RCC 7860 (cell line): ENCODE results near the gene SCARF2.
"Not testable (repeated sequence)": the region's sequence is repeated elsewhere in the genome, so short reads cannot be mapped to it uniquely, and the experiment has no call there.

Experiments used
- DNase-seq: peaks from one replicate; pipeline ENCODE4 v3.0.0-alpha.2; 2015; ENCODE audit warnings: low spot score
- FAIRE-seq: peaks from 2 replicates; lab custom pipeline; 2012; peaks lifted over from hg19 to GRCh38; lab: Jason Lieb, UNC

The SCARF2 gene

DNA sequence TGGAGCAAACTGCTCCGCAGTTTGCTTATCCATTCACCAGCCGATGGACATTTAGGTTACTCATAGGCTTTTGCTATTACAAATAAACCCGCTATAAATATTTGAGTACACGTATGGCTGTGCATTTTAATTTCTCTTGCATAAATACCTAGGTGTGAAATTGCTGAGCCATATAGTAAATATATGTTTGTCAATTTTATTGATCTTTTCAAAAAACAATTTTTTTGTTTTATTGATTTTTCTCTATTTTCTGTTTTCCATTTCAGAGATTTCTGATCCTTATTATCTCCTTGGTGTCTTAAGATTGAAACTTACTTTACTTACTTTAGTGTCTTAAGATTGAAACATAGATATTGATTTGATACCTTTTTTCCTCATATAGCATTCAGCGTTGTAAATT lies 39.2 kb downstream of the SCARF2 start:
- DNase-seq = no peak
- FAIRE-seq = no peak

DNA sequence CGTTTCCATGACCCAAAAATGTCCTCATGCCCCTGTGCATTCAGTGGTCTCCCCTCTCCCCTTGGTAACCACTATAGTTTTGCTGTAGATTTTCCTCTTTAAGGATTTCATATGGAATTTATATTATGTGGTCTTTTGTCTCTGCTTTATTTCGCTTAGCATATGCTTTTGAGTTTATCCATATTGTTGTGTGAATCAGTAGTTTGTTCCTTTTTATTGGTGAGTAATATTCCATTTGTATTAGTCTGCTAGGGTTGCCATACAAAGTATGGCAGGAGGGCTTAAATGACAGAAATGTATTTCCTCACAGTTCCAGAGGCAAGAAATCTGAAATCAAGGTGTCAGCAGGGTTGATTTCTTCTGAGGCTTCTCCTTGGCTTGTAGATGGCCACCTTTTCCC lies 40.1 kb downstream of the SCARF2 start:
- FAIRE-seq = no peak
- DNase-seq = no peak

DNA sequence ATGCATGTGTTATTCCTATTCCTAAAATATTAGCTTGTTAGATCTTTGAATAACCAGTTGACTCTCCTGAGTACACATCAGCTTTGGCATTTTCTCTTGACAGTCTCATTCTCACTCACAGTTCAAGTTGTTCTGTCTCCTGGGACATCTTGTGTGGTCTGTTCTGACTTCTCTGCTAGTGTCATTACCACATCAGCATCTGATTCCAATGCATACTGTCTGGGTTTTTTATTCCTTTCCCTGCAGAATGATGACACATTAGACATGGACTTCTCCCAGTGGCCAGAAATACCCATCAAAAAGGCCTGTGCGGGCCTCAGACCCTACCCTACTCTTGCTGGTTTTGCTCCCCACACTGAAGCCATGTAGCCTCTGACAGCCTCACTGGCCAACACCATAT lies 41.0 kb downstream of the SCARF2 start:
- DNase-seq = no peak
- no peak for FAIRE-seq

DNA sequence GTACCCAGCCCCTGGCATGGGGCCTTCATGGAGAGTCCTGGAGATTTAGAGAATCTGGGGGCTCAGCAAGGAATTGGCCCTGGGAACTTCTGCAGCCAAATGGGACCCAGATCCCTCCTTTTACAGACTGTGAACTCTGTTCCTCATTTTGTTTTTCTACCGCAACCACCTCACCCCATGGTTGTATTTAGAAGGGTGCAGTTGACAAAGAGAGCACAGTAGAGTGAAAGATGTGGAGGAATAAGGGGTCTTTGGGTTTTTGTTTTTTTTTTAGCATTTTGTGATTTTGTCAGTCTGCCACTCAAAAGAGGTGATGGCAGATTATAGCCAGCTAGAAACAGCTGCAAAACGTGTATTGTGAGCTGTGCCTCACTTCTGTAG lies 41.7 kb downstream of the SCARF2 start:
- no peak for FAIRE-seq
- no peak for DNase-seq

DNA sequence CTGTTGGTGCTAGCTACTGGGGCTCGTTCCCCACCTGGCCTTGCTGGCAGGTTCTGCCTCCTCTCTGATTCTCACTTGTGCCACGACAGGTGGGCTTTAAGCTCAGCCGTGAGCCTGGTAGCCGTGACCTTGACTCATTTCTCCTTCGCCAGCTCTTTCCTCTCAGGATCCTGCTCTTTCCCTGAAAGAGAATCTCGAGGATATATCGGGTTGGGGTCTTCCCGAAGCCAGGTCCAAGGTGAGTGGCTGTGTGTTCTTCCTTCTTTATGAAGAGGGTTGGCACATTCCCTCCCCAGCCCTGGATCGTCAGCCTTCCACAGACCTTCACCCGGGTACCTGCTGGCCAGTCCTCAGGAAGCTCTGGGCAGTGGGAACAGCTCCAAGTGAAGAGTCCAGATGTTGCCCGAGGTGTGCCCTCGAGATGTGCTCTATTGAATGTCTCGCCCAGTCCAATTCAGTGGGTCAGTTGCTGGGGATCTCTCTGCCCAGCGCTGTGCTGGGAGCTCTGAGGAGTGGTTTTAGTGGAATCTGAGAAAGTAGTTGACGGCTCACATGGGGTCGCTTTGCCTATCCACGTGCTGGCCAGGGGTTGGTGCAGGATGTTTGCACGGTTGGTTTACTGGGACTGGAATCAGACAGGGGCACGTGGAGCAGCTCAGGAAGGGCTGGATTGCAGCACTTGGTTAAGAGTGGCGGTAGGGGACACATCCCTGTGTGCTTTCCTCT lies 42.3 kb downstream of the SCARF2 start:
- FAIRE-seq = no peak
- no peak for DNase-seq

- FAIRE-seq = no peak
- DNase-seq = peak; percentile 76
Measured at GRCh38 chr22:20393705-20394476, 43.7 kb downstream of the SCARF2 start, which contains the start of gene ZNF74. ZNF74 (plus strand) TSS chr22:20394151; CDS start chr22:20394629, 478 bp downstream.

- no peak for FAIRE-seq
- no peak for DNase-seq
Measured at GRCh38 chr22:20392983-20393704, 44.5 kb downstream of the SCARF2 start.

DNA sequence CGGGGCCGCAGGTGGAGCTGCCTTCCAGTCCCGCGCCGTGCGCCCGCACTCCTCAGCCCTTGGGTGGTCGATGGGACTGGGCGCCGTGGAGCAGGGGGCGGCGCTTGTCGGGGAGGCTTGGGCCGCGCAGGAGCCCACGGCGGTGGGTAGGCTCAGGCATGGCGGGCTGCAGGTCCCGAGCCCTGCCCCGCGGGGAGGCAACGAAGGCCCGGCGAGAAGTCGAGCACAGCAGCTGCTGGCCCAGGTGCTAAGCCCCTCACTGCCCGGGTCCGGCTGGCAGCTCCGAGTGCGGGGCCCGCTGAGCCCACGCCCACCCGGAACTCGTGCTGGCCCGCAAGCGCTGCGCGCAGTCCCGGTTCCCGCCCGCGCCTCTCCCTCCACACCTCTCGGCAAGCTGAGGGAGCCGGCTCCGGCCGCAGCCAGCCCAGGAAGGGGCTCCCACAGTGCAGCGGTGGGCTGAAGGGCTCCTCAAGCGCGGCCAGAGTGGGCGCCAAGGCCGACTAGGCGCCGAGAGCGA lies 45.2 kb downstream of the SCARF2 start:
- not testable (repeated sequence) for FAIRE-seq, DNase-seq

GRCh38 chr22:20391222-20391621 lies 46.4 kb downstream of the SCARF2 start:
- no peak for FAIRE-seq
- no peak for DNase-seq

DNA sequence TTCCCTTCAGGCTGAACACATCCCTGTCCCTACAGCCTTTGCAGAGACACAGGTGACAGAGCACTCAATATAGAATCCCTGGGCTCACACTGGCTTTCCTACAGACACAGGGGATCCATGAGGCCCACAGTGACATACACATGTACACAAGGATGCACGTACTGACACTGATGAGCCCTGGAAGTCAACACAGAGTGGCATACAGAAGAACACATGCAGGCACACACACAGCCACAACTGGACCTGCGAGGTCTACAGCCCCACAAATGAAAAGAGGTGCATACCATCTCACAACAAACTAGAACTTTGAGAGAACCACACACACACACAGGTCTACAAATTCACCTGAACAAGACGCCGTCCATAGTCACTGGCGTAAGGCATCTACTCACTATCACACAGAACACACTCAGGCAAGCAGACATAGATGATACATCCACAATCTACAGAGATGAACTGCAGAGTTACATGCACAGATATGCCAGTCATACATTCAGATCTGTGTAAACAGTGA lies 47.2 kb downstream of the SCARF2 start:
- no peak for FAIRE-seq

DNA sequence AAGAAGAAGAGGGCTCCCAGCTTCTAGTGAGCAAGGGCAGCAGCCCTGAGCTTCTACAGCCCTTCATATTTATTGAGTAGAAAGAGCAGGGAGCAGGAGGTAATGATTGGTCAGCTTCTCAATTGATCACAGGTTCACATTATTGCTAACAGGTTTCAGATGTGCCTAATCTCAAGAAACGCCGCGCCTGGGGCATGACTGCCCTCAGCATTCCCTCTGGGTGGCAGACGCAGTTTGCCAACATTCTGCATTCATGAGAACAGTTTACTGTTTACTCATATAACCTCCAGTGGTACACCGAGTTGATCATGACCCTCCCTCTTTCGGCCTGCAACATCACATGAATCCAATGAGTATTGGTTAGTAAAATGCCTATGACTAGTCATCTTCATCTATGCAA lies 48.3 kb downstream of the SCARF2 start:
- DNase-seq (no peak), FAIRE-seq (no peak)

More for the DNA sequence above, 47.2 kb downstream of the SCARF2 start:
- DNase-seq = no peak

GRCh38 chr22:20388200-20388599 lies 49.4 kb downstream of the SCARF2 start:
- FAIRE-seq (no peak), DNase-seq (no peak)

DNA sequence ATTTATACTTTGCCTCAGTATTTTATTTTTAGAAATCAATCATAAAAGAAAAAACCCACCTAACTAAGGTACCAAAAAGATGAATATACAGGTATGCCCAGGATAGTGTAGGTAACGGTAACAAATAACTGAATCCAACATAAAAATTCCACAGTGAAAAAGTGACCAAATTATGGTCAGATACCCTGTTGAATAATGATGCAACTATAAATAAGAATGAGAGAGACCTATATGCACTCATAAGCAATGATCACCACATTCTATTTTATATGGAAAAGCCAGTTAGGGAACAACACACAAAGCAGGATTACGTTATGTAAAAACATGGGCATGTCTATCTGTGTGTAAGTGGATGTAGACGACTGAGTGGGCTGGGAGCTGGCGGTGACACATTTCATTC lies 50.7 kb downstream of the SCARF2 start:
- DNase-seq (no peak), FAIRE-seq (no peak)

GRCh38 chr22:20386336-20386735 lies 51.3 kb downstream of the SCARF2 start:
- DNase-seq (no peak), FAIRE-seq (no peak)

DNA sequence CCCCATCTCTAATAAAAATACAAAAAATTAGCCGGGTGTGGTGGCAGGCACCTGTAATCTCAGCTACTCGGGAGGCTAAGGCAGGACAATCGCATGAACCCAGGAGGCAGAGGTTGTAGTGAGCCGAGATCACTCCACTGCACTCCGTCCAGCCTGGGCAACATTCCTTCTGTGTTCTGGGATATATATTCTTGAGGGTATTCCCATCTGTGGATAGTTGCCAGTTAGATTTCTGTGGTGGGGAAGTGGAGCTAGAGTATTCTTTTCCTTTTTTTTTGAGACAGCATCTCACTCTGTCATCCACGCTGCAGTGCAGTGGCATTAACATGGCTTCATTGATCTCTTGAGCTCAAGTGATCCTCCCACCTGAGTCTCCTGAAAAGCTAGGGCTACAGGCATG lies 52.8 kb downstream of the SCARF2 start:
- no peak for DNase-seq
- FAIRE-seq = no peak

DNA sequence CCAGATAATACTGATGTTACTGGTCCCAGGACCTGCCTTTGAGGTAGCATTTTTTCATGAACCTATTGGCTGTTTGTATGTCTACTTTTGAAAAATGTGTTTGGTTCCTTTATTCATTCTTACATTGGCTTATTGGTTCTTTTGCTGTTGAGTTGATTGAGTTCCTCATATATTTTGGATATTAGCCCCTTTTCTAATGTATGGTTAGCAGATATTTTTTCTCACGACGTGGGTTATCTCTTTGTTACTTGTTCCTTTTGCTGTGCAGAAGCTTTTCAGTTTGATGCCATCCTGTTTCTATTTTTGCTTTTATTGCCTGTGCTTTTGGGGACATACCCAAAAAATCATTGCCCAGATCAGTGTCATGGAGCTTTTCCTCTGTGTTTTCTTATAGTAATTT lies 53.5 kb downstream of the SCARF2 start:
- FAIRE-seq (no peak), DNase-seq (no peak)

DNA sequence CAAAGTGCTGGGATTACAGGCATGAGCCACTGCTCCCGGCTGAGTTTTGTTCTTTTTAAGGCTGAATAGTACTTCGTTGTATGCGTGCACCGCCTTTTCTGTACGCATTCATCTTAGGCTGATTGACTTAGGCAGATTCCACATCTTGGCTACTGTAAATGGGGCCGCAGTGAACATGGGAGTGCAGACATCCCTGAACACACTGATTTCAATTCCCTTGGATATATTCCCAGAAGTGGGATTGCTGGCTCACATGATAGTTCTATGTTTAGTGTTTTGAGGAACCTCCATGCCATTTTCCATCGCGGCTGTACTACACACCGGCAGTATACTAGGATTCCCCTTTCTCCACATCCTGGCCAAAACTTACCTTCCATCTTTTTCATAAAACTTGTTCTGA lies 54.1 kb downstream of the SCARF2 start:
- no peak for DNase-seq
- no peak for FAIRE-seq

DNA sequence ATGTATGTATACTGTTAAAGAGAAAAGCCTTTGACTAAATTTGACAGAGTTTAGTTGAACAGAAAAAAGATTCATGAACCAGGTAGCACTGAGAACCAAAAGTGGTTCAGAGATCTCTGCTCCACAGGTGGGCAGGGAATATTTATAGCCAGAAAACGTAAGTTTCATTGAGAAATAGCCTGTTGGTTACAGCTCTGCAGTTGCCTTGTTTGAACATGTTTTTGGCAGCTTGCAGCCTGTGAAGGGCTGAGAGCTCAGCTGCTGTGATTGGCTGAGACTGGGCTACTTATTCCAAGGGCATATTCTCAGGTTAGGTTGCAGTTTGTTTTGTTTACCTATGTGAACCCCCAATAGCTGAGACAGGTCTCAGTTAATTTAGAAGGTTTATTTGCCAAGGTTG lies 57.1 kb downstream of the SCARF2 start:
- FAIRE-seq (no peak), DNase-seq (no peak)

DNA sequence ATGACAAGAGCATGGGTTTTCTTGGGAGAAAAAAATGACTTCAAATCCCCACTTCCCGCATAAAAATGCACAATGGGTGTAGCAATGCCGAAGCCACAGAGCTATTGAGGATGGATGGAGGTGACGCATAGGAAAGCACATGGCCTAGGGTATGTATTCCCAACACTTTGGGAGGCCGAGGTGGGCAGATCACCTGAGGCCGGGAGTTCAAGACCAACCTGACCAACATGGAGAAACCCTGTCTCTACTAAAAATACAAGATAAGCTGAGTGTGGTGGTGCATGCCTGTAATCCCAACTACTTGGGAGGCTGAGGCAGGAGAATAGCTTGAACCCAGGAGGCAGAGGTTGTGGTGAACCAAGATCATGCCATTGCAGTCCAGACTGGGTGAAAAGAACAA lies 58.9 kb downstream of the SCARF2 start:
- not testable (repeated sequence) for DNase-seq, FAIRE-seq

- DNase-seq = no peak
- FAIRE-seq = no peak
Measured at GRCh38 chr22:20378110-20378509, 59.5 kb downstream of the SCARF2 start.

GRCh38 chr22:20376983-20377382 lies 60.6 kb downstream of the SCARF2 start:
- not testable (repeated sequence) for FAIRE-seq, DNase-seq
